ENCODE measurements around the gene RAB30.
A peak's percentile ranks its signal among the peaks of the same experiment; 100 is the strongest.

The RAB30 gene

GRCh38 chr11:83079820-83080219, 8.1 kb upstream of the RAB30 start:
- H3K4me3 Mint-ChIP-seq: no peak overlapping the region
- peaks cover 2% of the 10 kb centered on the region for H3K36me3 Mint-ChIP-seq
- no peaks in the 10 kb centered on the region for H3K27me3 Mint-ChIP-seq
- no peaks in the 10 kb centered on the region for H3K9me3 Mint-ChIP-seq
- H3K27ac Mint-ChIP-seq: peak overlapping the region; percentile 70
- H3K4me1 Mint-ChIP-seq: peaks cover 40% of the 10 kb centered on the region

GRCh38 chr11:83078269-83078668, 6.6 kb upstream of the RAB30 start:
- Mint-ChIP-seq H3K27ac (peak overlapping the region; percentile 25), H3K4me1 (peaks cover 46% of the 10 kb centered on the region), H3K27me3 (no peaks in the 10 kb centered on the region), H3K4me3 (no peak overlapping the region), H3K36me3 (peaks cover 10% of the 10 kb centered on the region), H3K9me3 (no peaks in the 10 kb centered on the region)

- no peak overlapping the region for H3K4me3 Mint-ChIP-seq
- no peaks in the 10 kb centered on the region for H3K27me3 Mint-ChIP-seq
Observed at GRCh38 chr11:83073884-83074283, 2.2 kb upstream of the RAB30 start.

GRCh38 chr11:83073258-83073657, 1.6 kb upstream of the RAB30 start:
- peaks cover 23% of the 10 kb centered on the region for H3K4me1 Mint-ChIP-seq
- no peak overlapping the region for H3K4me3 Mint-ChIP-seq
- no peaks in the 10 kb centered on the region for H3K27me3 Mint-ChIP-seq
- peaks cover 17% of the 10 kb centered on the region for H3K36me3 Mint-ChIP-seq
- H3K9me3 Mint-ChIP-seq: no peaks in the 10 kb centered on the region
- no peak overlapping the region for H3K27ac Mint-ChIP-seq

More at GRCh38 chr11:83073884-83074283, 2.2 kb upstream of the RAB30 start:
- H3K36me3 Mint-ChIP-seq: peaks cover 14% of the 10 kb centered on the region
- H3K9me3 Mint-ChIP-seq: no peaks in the 10 kb centered on the region
- peaks cover 28% of the 10 kb centered on the region for H3K4me1 Mint-ChIP-seq
- no peak overlapping the region for H3K27ac Mint-ChIP-seq

GRCh38 chr11:83072350-83073242, 899 bp upstream of the RAB30 start:
- H3K4me3 Mint-ChIP-seq: no peak overlapping the region
- H3K27me3 Mint-ChIP-seq: no peaks in the 10 kb centered on the region
- peaks cover 19% of the 10 kb centered on the region for H3K4me1 Mint-ChIP-seq
- no peaks in the 10 kb centered on the region for H3K9me3 Mint-ChIP-seq
- peaks cover 18% of the 10 kb centered on the region for H3K36me3 Mint-ChIP-seq
- H3K27ac Mint-ChIP-seq: no peak overlapping the region

GRCh38 chr11:83070731-83071566, 748 bp downstream of the RAB30 start:
- Mint-ChIP-seq H3K4me3 (no peak overlapping the region), H3K9me3 (no peaks in the 10 kb centered on the region), H3K27ac (no peak overlapping the region), H3K4me1 (peaks cover 16% of the 10 kb centered on the region), H3K27me3 (no peaks in the 10 kb centered on the region), H3K36me3 (peaks cover 18% of the 10 kb centered on the region)

GRCh38 chr11:83070044-83070701, 1.5 kb downstream of the RAB30 start:
- peaks cover 15% of the 10 kb centered on the region for H3K4me1 Mint-ChIP-seq
- peaks cover 18% of the 10 kb centered on the region for H3K36me3 Mint-ChIP-seq
- H3K4me3 Mint-ChIP-seq: no peak overlapping the region
- no peaks in the 10 kb centered on the region for H3K9me3 Mint-ChIP-seq
- no peaks in the 10 kb centered on the region for H3K27me3 Mint-ChIP-seq
- H3K27ac Mint-ChIP-seq: peak overlapping the region; percentile 15

- peak overlapping the region; percentile 15 for H3K27ac Mint-ChIP-seq
- peak overlapping the region; percentile 37 for H3K4me3 Mint-ChIP-seq
- H3K9me3 Mint-ChIP-seq: no peaks in the 10 kb centered on the region
- peaks cover 15% of the 10 kb centered on the region for H3K4me1 Mint-ChIP-seq
- peaks cover 15% of the 10 kb centered on the region for H3K36me3 Mint-ChIP-seq
- H3K27me3 Mint-ChIP-seq: no peaks in the 10 kb centered on the region
Observed at GRCh38 chr11:83069441-83070043, 2.2 kb downstream of the RAB30 start.

- Mint-ChIP-seq H3K9me3 (no peaks in the 10 kb centered on the region), H3K27ac (peak overlapping the region; percentile 2), H3K4me1 (peaks cover 22% of the 10 kb centered on the region), H3K36me3 (peaks cover 11% of the 10 kb centered on the region), H3K4me3 (peak overlapping the region; percentile 35), H3K27me3 (no peaks in the 10 kb centered on the region)
Observed at GRCh38 chr11:83068568-83068967, 3.1 kb downstream of the RAB30 start.

- Mint-ChIP-seq H3K4me3 (no peak overlapping the region), H3K36me3 (peaks cover 8% of the 10 kb centered on the region), H3K9me3 (no peaks in the 10 kb centered on the region), H3K27me3 (no peaks in the 10 kb centered on the region), H3K27ac (no peak overlapping the region), H3K4me1 (peaks cover 52% of the 10 kb centered on the region)
Observed at GRCh38 chr11:83064011-83064410, 7.7 kb downstream of the RAB30 start.

GRCh38 chr11:83063073-83063754, 8.5 kb downstream of the RAB30 start:
- Mint-ChIP-seq H3K4me1 (peaks cover 52% of the 10 kb centered on the region), H3K4me3 (peak overlapping the region; percentile 87), H3K27me3 (no peaks in the 10 kb centered on the region), H3K36me3 (peaks cover 4% of the 10 kb centered on the region), H3K9me3 (no peaks in the 10 kb centered on the region), H3K27ac (peak overlapping the region; percentile 96)

- Mint-ChIP-seq H3K36me3 (peaks cover 3% of the 10 kb centered on the region), H3K4me1 (peaks cover 56% of the 10 kb centered on the region), H3K4me3 (peak overlapping the region; percentile 16)
Observed at GRCh38 chr11:83061883-83062282, 9.8 kb downstream of the RAB30 start.

GRCh38 chr11:83060965-83061364, 10.7 kb downstream of the RAB30 start:
- H3K4me3 Mint-ChIP-seq: no peak overlapping the region
- peaks cover 63% of the 10 kb centered on the region for H3K4me1 Mint-ChIP-seq
- H3K27me3 Mint-ChIP-seq: no peaks in the 10 kb centered on the region
- no peaks in the 10 kb centered on the region for H3K9me3 Mint-ChIP-seq
- H3K36me3 Mint-ChIP-seq: peaks cover 3% of the 10 kb centered on the region
- H3K27ac Mint-ChIP-seq: no peak overlapping the region

More at GRCh38 chr11:83061883-83062282, 9.8 kb downstream of the RAB30 start:
- Mint-ChIP-seq H3K27ac (peak overlapping the region; percentile 32), H3K9me3 (no peaks in the 10 kb centered on the region), H3K27me3 (no peaks in the 10 kb centered on the region)

- Mint-ChIP-seq H3K9me3 (no peaks in the 10 kb centered on the region), H3K27me3 (no peaks in the 10 kb centered on the region), H3K36me3 (peaks cover 16% of the 10 kb centered on the region), H3K4me3 (no peak overlapping the region), H3K27ac (no peak overlapping the region), H3K4me1 (peaks cover 60% of the 10 kb centered on the region)
Observed at GRCh38 chr11:83057721-83058120, 14.0 kb downstream of the RAB30 start.

GRCh38 chr11:83056611-83057010, 15.1 kb downstream of the RAB30 start:
- Mint-ChIP-seq H3K36me3 (peaks cover 20% of the 10 kb centered on the region), H3K4me3 (no peak overlapping the region), H3K27me3 (no peaks in the 10 kb centered on the region), H3K9me3 (no peaks in the 10 kb centered on the region), H3K27ac (no peak overlapping the region), H3K4me1 (peaks cover 54% of the 10 kb centered on the region)
